ENCODE measurements around the gene HPDL. TPM values are rescaled to one million over a fixed set of nuclear protein-coding genes. Genes with fewer than 3 reads are reported as not detected.

Gene HPDL
- total RNA-seq, 2 experiments from 2014 or later, result 16.8 TPM

DNA sequence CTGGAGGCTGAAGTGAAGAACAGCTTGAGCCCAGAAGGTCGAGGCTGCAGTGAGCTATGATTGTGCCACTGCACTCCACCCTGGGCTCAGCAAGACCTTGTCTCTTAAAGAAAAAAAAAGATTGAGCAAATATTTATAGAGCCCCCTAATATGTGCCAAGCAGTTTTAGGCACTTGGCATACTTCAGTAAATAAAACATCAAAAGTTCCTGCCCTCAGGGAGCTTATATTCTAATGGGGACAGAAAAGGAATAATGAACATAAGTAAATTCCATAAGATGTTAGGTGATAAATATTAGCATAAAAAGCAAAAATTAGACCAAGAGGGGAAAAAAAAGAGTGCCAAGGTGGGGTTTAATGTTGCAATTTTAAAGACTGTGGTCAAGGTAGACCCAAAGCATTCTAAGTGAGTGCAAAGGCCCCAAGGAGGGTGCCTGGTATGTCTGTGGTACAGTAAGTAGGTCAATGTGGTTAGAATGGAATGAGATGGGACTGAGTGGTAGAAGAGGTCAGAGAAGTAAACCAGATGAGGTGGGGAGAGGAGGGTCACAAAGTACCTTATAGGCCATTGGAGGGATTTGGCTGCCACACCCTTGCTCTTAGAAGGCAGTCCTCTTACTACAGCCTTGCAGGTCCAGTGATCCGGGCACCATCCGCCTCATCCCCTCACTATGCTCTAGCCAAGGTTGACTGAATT is 11.1 kb downstream of the HPDL start:
- CTCF ChIA-PET, result interaction anchor here (1.0 to 4.0 kb wide), 3 partner anchors 10 to 33 kb away, joined by 3 to 44 read pairs (median 8); partner anchors contain the start of gene HPDL
- no peak for ATAC-seq
- Mint-ChIP-seq H3K9me3 (ENCODE audit: insufficient read depth) (peaks cover 6% of the 10 kb centered on the region), H3K27me3 (ENCODE audit: low read depth) (no peaks in the 10 kb centered on the region), H3K27ac (peak overlapping the region; percentile 100), H3K36me3 (ENCODE audit: low read depth) (peaks cover 58% of the 10 kb centered on the region), H3K4me1 (ENCODE audit: low read depth) (peaks cover 68% of the 10 kb centered on the region), H3K4me3 (peak overlapping the region; percentile 23)
- POLR2A ChIA-PET, result interaction anchor here (0.6 to 7.8 kb wide), 4 partner anchors 11 to 334 kb away, joined by 3 to 77 read pairs (median 4); partner anchors contain the start of genes HPDL and PRDX1
- no peak for DNase-seq

DNA sequence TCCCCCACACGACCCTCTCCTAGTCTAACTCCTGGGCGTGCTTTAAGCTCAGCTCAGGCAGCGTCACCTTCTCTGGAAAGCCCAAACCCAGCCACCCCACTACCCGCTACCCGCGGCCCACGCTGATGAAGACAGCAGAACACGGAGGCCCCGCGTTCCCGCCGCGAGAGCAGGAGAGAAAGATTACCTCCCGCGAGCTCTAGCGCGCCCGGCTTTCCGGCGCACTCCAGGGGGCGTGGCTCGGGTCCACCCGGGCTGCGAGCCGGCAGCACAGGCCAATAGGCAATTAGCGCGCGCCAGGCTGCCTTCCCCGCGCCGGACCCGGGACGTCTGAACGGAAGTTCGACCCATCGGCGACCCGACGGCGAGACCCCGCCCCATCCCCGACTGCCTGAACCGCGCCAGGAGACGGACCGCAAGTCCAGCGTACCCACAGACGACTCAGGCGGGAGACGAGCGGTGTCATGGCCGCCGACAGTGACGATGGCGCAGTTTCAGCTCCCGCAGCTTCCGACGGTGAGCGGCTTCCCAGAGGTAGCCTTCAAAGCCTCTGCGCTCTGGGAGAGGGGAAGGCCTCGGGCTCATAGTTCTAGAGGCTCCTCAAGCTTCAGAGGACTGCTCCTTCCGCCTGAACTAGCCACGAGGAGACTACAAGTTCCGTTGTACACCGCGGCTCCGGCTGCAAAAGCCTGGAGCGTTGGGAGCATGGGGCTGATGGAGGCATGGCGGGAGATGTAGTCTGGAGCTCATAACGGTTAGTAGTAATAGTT is 13.3 kb downstream of the HPDL start, which contains the start of the genes MUTYH and TOE1:
MUTYH (minus strand) TSS at position 652 of the 770 bp plus-strand sequence. CDS start 5,935 bp downstream, outside the sequence.
TOE1 (plus strand) TSS at position 382 of the 770 bp plus-strand sequence; CDS start at position 465, 83 bp downstream.
- Mint-ChIP-seq H3K27me3 (ENCODE audit: low read depth) (no peaks in the 10 kb centered on the region), H3K9me3 (ENCODE audit: insufficient read depth) (peaks cover 6% of the 10 kb centered on the region), H3K4me1 (ENCODE audit: low read depth) (peaks cover 53% of the 10 kb centered on the region), H3K27ac (peak within 1 kb of the TSS; percentile 100), H3K4me3 (peak within 1 kb of the TSS; percentile 100), H3K36me3 (ENCODE audit: low read depth) (peaks cover 51% of the 10 kb centered on the region)
- peak; percentile 91 for ATAC-seq
- DNase-seq, result peak; percentile 97
- CTCF ChIA-PET, result interaction anchor here (0.7 to 4.0 kb wide), 22 partner anchors 9 to 905 kb away, joined by 3 to 60 read pairs (median 4); partner anchors contain the start of genes HECTD3, HPDL, TESK2 and UROD
- POLR2A ChIA-PET, result interaction anchor here (0.6 to 7.8 kb wide), 31 partner anchors 9 to 708 kb away, joined by 3 to 77 read pairs (median 4); partner anchors contain the start of genes AKR1A1, CCDC163, DYNLT4 and EIF2B3

DNA sequence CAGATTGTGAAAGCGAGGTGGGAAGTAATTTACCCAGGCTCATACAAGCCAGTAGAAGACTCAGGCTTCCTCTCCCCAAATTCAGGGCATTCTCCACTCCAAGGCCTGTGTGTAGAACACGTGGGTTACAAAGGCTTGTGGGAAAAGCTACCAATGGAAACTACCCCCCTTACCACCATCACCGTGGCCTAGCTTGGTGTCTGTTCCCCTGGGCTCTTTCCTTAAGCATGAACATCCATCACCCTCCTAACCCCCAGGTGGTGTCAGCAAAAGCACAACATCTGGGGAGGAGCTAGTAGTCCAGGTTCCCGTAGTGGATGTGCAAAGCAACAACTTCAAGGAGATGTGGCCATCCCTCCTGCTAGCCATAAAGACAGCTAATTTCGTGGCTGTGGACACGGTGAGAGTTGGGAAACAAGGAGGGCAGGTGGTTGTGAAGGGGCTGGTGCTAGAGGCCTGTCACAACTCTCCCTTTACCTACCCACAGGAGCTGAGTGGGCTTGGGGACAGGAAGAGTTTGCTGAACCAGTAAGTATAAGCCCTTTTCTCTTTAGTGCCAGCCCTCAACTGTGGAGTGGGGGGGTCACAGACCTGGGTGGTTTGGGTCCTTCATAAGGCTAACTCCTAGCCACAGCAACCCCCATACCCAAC is 14.2 kb downstream of the HPDL start:
- Mint-ChIP-seq H3K4me1 (ENCODE audit: low read depth) (peaks cover 46% of the 10 kb centered on the region), H3K36me3 (ENCODE audit: low read depth) (peaks cover 54% of the 10 kb centered on the region), H3K27me3 (ENCODE audit: low read depth) (no peaks in the 10 kb centered on the region), H3K4me3 (peak overlapping the region; percentile 100), H3K9me3 (ENCODE audit: insufficient read depth) (peaks cover 6% of the 10 kb centered on the region), H3K27ac (peak overlapping the region; percentile 100)
- ChIA-PET POLR2A (interaction anchor here (0.6 to 7.8 kb wide), 16 partner anchors 9 to 619 kb away, joined by 3 to 77 read pairs (median 13); partner anchors contain the start of genes CCDC163, HECTD3, HPDL and MMACHC), CTCF (interaction anchor here (0.7 to 4.0 kb wide), 17 partner anchors 8 to 904 kb away, joined by 3 to 60 read pairs (median 4); partner anchors contain the start of genes HECTD3, HPDL, TESK2 and UROD)
- ATAC-seq (no peak), DNase-seq (peak; percentile 52)

DNA sequence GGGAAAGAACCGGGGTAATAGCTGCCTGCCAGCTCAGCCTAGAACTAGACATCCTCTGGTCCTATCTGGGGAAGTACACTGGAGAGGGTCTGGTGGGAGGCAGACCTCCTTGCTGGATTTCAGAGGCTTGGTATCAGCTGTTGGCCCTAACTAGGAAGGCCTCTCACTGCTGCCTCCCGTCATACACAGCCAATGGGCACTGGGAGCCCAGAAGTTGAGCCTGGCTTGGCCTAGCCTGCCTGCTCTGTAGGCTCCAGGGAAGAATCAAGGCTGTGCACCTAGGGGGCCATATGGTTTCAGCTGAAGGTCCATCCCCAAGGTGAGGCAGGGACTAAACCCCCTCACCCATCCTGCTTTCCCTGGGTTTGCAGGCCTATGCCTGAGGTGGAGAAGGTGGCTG is 17.8 kb downstream of the HPDL start:
- Mint-ChIP-seq H3K27ac (peak overlapping the region; percentile 18), H3K4me1 (ENCODE audit: low read depth) (peaks cover 31% of the 10 kb centered on the region), H3K9me3 (ENCODE audit: insufficient read depth) (no peaks in the 10 kb centered on the region), H3K27me3 (ENCODE audit: low read depth) (no peaks in the 10 kb centered on the region), H3K36me3 (ENCODE audit: low read depth) (peaks cover 44% of the 10 kb centered on the region), H3K4me3 (no peak overlapping the region)
- ATAC-seq (no peak), DNase-seq (no peak)
- ChIA-PET POLR2A (no interaction called here), CTCF (interaction anchor here (0.6 to 1.4 kb wide), 2 partner anchors 149 to 1074 kb away, joined by 3 to 6 read pairs; no protein-coding TSS in a partner anchor)

DNA sequence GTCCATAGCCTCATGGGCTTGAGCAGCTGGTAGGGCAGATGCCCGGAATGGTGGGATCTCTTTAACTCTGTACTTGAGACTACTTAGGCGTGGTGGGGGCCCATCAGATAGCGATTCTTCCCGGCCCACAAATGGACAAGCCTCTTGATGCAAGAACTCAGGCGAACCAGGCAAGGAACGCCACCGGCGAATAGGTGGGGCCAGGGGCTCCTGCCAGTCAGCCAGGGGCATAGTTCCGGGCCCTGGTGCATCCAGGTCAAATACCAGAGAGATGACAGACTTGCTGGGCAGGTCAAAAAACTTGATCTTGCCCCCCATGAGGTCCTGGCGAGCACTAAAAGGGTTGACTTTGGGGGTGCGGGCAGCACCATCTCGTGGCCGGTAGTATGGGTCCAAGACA is 18.3 kb downstream of the HPDL start:
- ATAC-seq (no peak), DNase-seq (no peak)
- Mint-ChIP-seq H3K36me3 (ENCODE audit: low read depth) (peaks cover 40% of the 10 kb centered on the region), H3K4me3 (no peak overlapping the region), H3K4me1 (ENCODE audit: low read depth) (peaks cover 29% of the 10 kb centered on the region), H3K9me3 (ENCODE audit: insufficient read depth) (no peaks in the 10 kb centered on the region), H3K27ac (no peak overlapping the region), H3K27me3 (ENCODE audit: low read depth) (no peaks in the 10 kb centered on the region)
- POLR2A ChIA-PET, result no interaction called here
- CTCF ChIA-PET, result no interaction called here

DNA sequence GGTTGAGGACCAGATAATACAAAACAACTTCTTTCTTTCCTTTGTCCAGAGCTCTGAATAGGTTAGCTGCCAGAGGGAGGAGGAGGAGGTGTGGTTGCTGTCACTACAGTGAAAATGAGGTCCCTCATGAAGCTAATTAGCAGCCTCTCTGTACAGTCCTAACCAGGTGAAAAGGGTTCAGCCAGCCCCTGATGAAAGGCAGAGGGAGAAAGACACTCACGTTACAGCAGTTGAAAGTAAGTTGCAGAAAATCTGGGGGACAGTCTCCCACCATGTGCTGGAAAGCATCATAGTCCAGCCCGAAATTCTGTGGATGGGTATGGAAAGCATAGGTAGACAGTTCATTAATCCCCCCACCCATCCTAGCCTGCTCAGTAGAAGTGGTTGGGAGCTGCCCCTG is 19.8 kb downstream of the HPDL start:
- Mint-ChIP-seq H3K27ac (no peak overlapping the region), H3K4me3 (no peak overlapping the region), H3K4me1 (ENCODE audit: low read depth) (peaks cover 37% of the 10 kb centered on the region), H3K9me3 (ENCODE audit: insufficient read depth) (no peaks in the 10 kb centered on the region), H3K27me3 (ENCODE audit: low read depth) (no peaks in the 10 kb centered on the region), H3K36me3 (ENCODE audit: low read depth) (peaks cover 37% of the 10 kb centered on the region)
- no peak for ATAC-seq
- DNase-seq, result no peak
- POLR2A ChIA-PET, result interaction anchor here (1.1 to 1.3 kb wide), 2 partner anchors 154 to 238 kb away, joined by 3 to 6 read pairs; partner anchors contain the start of gene MMACHC
- CTCF ChIA-PET, result interaction anchor here (0.8 kb wide), 1 partner anchor 41 kb away, joined by 3 read pairs; no protein-coding TSS in a partner anchor

DNA sequence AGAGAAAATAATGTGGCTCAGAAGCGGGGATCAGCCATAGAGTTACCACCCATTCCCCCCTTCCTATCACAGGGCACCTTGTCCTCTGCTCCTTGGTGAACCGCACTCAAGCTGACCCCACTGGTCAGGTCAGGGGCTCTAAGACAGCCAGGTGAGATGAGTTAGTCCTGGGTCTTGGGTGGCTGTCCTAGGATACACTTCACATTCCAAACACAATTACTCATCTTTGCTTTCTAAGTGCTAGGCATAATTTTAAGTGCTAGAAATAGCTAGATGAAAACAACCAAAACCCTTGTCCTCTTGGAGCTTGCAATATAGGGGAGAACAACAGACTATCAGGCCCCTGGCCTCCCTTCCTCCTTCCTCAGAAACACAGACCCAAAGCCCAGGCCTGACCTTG is 21.3 kb downstream of the HPDL start:
- Mint-ChIP-seq H3K27me3 (ENCODE audit: low read depth) (no peaks in the 10 kb centered on the region), H3K4me3 (no peak overlapping the region), H3K4me1 (ENCODE audit: low read depth) (peaks cover 27% of the 10 kb centered on the region), H3K36me3 (ENCODE audit: low read depth) (peaks cover 22% of the 10 kb centered on the region), H3K27ac (no peak overlapping the region), H3K9me3 (ENCODE audit: insufficient read depth) (no peaks in the 10 kb centered on the region)
- CTCF ChIA-PET, result interaction anchor here (1.2 to 3.0 kb wide), 3 partner anchors 7 to 145 kb away, joined by 6 to 17 read pairs (median 10); no protein-coding TSS in a partner anchor
- POLR2A ChIA-PET, result interaction anchor here (0.5 to 4.8 kb wide), 4 partner anchors 8 to 627 kb away, joined by 3 to 37 read pairs (median 3); partner anchors contain the start of genes MUTYH and TOE1
- ATAC-seq (no peak), DNase-seq (no peak)

DNA sequence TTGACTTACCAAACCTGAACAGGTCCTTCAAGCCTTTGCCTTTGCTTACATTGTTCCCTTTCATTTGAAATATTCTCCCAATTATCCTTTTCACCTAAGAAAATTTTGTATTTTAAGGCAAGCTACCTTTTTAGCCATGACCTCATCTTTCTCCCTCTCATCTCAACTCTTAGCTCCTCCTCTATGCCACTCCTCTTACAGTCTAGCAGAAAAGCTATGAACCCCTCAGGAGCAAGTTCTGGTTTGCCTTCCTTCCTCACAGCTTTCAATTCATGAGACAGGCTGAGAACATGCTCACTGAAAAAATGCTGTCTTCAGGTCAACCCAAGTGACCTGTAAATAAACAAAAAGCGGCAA is 21.9 kb downstream of the HPDL start:
- ChIA-PET POLR2A (interaction anchor here (0.8 to 4.8 kb wide), 7 partner anchors 9 to 627 kb away, joined by 3 to 37 read pairs (median 3); partner anchors contain the start of genes MUTYH and TOE1), CTCF (interaction anchor here (0.7 to 3.0 kb wide), 4 partner anchors 8 to 145 kb away, joined by 3 to 17 read pairs (median 8); no protein-coding TSS in a partner anchor)
- DNase-seq (no peak), ATAC-seq (no peak)
- no peaks in the 10 kb centered on the region for H3K27me3 Mint-ChIP-seq (ENCODE audit: low read depth)
- H3K4me3 Mint-ChIP-seq, result no peak overlapping the region
- no peaks in the 10 kb centered on the region for H3K9me3 Mint-ChIP-seq (ENCODE audit: insufficient read depth)
- peaks cover 27% of the 10 kb centered on the region for H3K4me1 Mint-ChIP-seq (ENCODE audit: low read depth)
- no peak overlapping the region for H3K27ac Mint-ChIP-seq
- H3K36me3 Mint-ChIP-seq (ENCODE audit: low read depth), result peaks cover 17% of the 10 kb centered on the region

DNA sequence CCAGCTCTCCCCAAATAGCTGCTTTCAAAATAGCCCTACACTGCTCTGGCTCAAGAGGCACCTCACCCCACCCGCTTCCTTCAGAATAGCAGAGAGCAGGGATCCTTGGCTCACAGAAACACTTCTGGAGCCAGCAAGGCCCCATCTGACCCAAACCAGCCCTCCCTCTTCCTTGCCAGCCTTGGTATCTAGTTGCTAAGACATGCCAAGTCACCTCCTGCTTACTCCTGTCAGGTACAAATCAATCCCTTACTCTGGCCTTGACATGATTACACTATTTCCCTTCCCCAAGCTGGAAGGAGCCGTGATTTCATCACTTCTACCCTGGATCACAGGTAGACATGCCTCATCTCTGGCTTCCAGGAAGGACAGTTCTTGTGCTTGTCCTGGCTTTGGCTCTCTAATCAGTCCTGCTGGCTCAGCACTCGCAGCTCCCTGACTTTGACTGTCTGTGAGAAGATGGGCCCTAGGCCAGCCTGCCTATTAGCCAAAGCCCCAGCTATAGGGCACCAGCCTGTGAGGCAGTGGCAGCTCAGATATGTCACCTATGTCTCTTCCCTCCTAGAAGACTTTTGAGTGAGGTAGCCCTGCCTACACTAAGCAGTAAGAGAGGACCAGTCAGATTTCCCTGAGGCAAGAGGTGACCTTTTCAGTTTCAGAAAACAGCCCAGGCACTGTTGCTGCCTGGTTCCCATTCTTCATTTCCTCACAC is 22.4 kb downstream of the HPDL start:
- Mint-ChIP-seq H3K4me3 (no peak overlapping the region), H3K27ac (peak overlapping the region; percentile 60), H3K9me3 (ENCODE audit: insufficient read depth) (no peaks in the 10 kb centered on the region), H3K27me3 (ENCODE audit: low read depth) (no peaks in the 10 kb centered on the region), H3K4me1 (ENCODE audit: low read depth) (peaks cover 27% of the 10 kb centered on the region), H3K36me3 (ENCODE audit: low read depth) (peaks cover 15% of the 10 kb centered on the region)
- ATAC-seq, result no peak
- ChIA-PET POLR2A (interaction anchor here (0.7 to 4.8 kb wide), 7 partner anchors 9 to 628 kb away, joined by 3 to 37 read pairs (median 3); partner anchors contain the start of genes MUTYH and TOE1), CTCF (interaction anchor here (0.7 to 3.0 kb wide), 4 partner anchors 8 to 144 kb away, joined by 3 to 17 read pairs (median 8); no protein-coding TSS in a partner anchor)
- no peak for DNase-seq

DNA sequence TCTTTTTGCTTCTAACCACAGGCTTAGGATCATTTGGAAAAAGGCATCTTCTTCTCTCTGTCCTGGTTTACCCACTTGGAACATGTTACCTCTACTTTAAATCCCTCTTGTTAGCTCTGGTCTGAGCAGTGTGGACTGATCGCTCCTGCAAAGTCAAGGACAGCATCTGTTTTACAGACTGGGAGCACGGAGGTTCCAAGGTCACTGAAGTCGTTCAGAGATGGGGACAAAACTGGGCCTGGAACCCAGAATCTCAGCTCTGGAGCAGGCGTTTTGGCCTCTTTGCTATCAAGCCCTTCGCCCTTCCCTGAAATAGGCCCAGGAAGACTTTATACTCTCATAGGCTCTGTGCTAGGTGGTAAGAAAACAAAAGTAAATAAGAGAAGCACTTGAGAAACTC is 24.8 kb downstream of the HPDL start:
- Mint-ChIP-seq H3K27ac (no peak overlapping the region), H3K9me3 (ENCODE audit: insufficient read depth) (no peaks in the 10 kb centered on the region), H3K4me1 (ENCODE audit: low read depth) (peaks cover 27% of the 10 kb centered on the region), H3K4me3 (no peak overlapping the region), H3K27me3 (ENCODE audit: low read depth) (no peaks in the 10 kb centered on the region), H3K36me3 (ENCODE audit: low read depth) (peaks cover 4% of the 10 kb centered on the region)
- no peak for ATAC-seq
- DNase-seq, result no peak
- ChIA-PET POLR2A (interaction anchor here (4.8 kb wide), 1 partner anchor 11 kb away, joined by 37 read pairs; the partner anchor contains the start of genes MUTYH and TOE1), CTCF (interaction anchor here (0.9 to 2.2 kb wide), 2 partner anchors 16 to 141 kb away, joined by 4 to 10 read pairs; no protein-coding TSS in a partner anchor)
